Right lobe of liver (tissue), 4 donors: Measurements from ENCODE around the gene SLC7A10.
"Not testable (repeated sequence)": the region's sequence is repeated elsewhere in the genome, so short reads cannot be mapped to it uniquely, and the experiment has no call there.

Experiments
- POLR2A ChIP-seq: fragments of 450-650 bp; IDR thresholded peaks from one replicate; pipeline ENCODE4 v1.6.1; 2017; ENCODE audit warnings: antibody characterized with exemption, mild to moderate bottlenecking
- TF ChIP-seq, protein P1 (sequence below), 4 donors: fragments of 200-600 bp in 3 of 4; fragments of 450-650 bp in 1 of 4; IDR thresholded peaks; one replicate each; pipeline versions ENCODE4 v1.5.1 to v1.8.0; 2016 to 2022; ENCODE audit warnings: antibody characterized with exemption in 4 of 4, mild to moderate bottlenecking in 2 of 4
- donor health status: DM: no; HTN: no; CAD: no.
- donor health status: DM: no; HTN: no; CAD: no.
- donor health status: DM: no; HTN: yes; CAD: no.

DNA sequence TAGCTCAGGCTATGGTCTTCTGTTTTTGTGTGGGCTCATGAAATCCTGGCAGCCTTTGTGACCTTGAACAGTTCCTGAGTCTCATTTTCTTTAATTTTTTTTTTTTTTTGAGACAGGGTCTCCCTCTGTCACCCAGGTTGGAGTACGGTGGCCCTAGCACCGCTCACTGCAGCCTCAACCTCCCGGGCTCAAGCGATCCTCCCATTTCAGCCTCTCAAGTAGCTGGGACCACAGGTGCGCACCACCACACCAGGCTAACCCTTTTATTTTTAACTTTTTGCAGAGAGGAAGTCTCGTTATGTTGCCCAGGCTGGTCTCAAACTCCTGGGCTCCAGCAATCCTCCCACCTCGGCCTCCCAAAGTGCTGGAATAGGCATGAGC lies 15.8 kb downstream of the SLC7A10 start:
- TF ChIP-seq, protein P1, sequence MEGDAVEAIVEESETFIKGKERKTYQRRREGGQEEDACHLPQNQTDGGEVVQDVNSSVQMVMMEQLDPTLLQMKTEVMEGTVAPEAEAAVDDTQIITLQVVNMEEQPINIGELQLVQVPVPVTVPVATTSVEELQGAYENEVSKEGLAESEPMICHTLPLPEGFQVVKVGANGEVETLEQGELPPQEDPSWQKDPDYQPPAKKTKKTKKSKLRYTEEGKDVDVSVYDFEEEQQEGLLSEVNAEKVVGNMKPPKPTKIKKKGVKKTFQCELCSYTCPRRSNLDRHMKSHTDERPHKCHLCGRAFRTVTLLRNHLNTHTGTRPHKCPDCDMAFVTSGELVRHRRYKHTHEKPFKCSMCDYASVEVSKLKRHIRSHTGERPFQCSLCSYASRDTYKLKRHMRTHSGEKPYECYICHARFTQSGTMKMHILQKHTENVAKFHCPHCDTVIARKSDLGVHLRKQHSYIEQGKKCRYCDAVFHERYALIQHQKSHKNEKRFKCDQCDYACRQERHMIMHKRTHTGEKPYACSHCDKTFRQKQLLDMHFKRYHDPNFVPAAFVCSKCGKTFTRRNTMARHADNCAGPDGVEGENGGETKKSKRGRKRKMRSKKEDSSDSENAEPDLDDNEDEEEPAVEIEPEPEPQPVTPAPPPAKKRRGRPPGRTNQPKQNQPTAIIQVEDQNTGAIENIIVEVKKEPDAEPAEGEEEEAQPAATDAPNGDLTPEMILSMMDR (IDR thresholded peaks at IDR 0.05), result not testable (repeated sequence)
- TF ChIP-seq POLR2A, result not testable (repeated sequence)
